Stomach (tissue), 9 donors: ENCODE results near the gene COMMD1. TPM values are rescaled to one million over a fixed set of nuclear protein-coding genes. Genes with fewer than 3 reads are reported as not detected.

Experiments
- DNase-seq, 2 donors: peaks; one replicate each; pipeline versions ENCODE4 v3.0.0 to v3.0.0-alpha.2; 2013 to 2019
- H3K27ac ChIP-seq, 5 donors: fragments of 200-600 bp in 4 of 5; sonication (generic) in 4 of 5; one replicate each; pipeline ENCODE4 v1.5.1; 2013 to 2019; ENCODE audit warnings: mild to moderate bottlenecking in 1 of 5, moderate library complexity in 1 of 5
- H3K27me3 ChIP-seq, 3 donors: fragments of 200-600 bp; sonication (generic); one replicate each; pipeline ENCODE4 v1.5.1; 2017 to 2019; ENCODE audit warnings: mixed run types in 1 of 3
- H3K36me3 ChIP-seq, 4 donors: fragments of 200-600 bp; sonication (generic); 1 replicate in 3 of 4; 2 replicates in 1 of 4; pipeline ENCODE4 v1.5.1; 2016 to 2019
- H3K4me1 ChIP-seq, 4 donors: fragments of 200-600 bp; sonication (generic); one replicate each; pipeline ENCODE4 v1.5.1; 2016 to 2019
- H3K4me3 ChIP-seq, 4 donors: fragments of 200-600 bp; sonication (generic) in 3 of 4; one replicate each; pipeline ENCODE4 v1.5.1; 2016 to 2019; ENCODE audit warnings: mild to moderate bottlenecking in 1 of 4
- H3K9me3 ChIP-seq, 4 donors: fragments of 200-600 bp; sonication (generic); one replicate each; pipeline ENCODE4 v1.5.1; 2016 to 2019
- CTCF ChIP-seq, 7 experiments: fragments of 450-650 bp in 4 of 7; fragments of 200-600 bp in 3 of 7; sonication (generic) in 3 of 7; IDR thresholded peaks; one replicate each; pipeline ENCODE4 v1.5.1; 2016 to 2019; ENCODE audit warnings: antibody characterized with exemption in 7 of 7, control low read depth in 2 of 7, mild to moderate bottlenecking in 1 of 7
- EP300 ChIP-seq: sonication (generic); formaldehyde crosslinking; IDR thresholded peaks from one replicate; pipeline ENCODE4 v1.6.1; 2017; ENCODE audit warnings: antibody characterized with exemption
- POLR2A ChIP-seq, 4 donors: fragments of 450-650 bp; IDR thresholded peaks; one replicate each; pipeline ENCODE4 v1.6.1; 2016; ENCODE audit warnings: antibody characterized with exemption in 4 of 4, control low read depth in 2 of 4, mild to moderate bottlenecking in 1 of 4, moderate library complexity in 1 of 4
- POLR2AphosphoS5 ChIP-seq, 3 donors: sonication (generic); formaldehyde crosslinking; IDR thresholded peaks; one replicate each; pipeline ENCODE4 v1.6.1; 2016; ENCODE audit warnings: antibody characterized with exemption in 3 of 3
- WGBS, 5 donors: extraction: QIAGEN DNeasy Blood & Tissue Kit in 3 of 5; methylation state at CpG; one replicate each; pipeline versions ENCODE4 v1.1.5 to v1.1.7; 2013 to 2018; 5-methylcytosine and 5-hydroxymethylcytosine counted together
- intact Hi-C: fragments of 100-400 bp; cut with DNase I; formaldehyde crosslinking; loops from one replicate; pipeline ENCODE4 v1.15.1; 2023; ENCODE audit warnings: low total_unique reads
- polyA plus RNA-seq, 3 donors: library from polyadenylated mRNA; stranded (reverse); fragments of 200-250 nt; gene quantifications; one replicate each; pipeline ENCODE4 v1.2.3, GENCODE V29; 2013
- total RNA-seq, 5 donors: library from RNA; depleted of rRNA; stranded (reverse); fragments of >200 nt; gene quantifications; one replicate each; pipeline versions ENCODE4 v1.1.0 to v1.2.3, GENCODE V29; 2014 to 2016
- donor health status: healthy with polysubstance abuse.
- donor health status: Bipolar disorder and iron deficiency.
- donor health status: healthy.

Gene COMMD1
- total and polyA plus RNA-seq, 8 donors = 12.1 to 155 (median 47.4) TPM

GRCh38 chr2:61900281-61900680 is 5.2 kb upstream of the COMMD1 start:
- no peak overlapping the region for H3K4me3 ChIP-seq
- no peak overlapping the region for H3K27ac ChIP-seq
- intact Hi-C loops = no loop called here
- H3K4me1 ChIP-seq = peaks cover 0 to 7% (median 5%) of the 10 kb centered on the region in 4 donors
- no peaks in the 10 kb centered on the region for H3K27me3 ChIP-seq
- no peak for TF ChIP-seq POLR2AphosphoS5 (IDR thresholded peaks at IDR 0.05)
- no peak for TF ChIP-seq CTCF (IDR thresholded peaks at IDR 0.05)
- TF ChIP-seq POLR2A (IDR thresholded peaks at IDR 0.05) = no peak
- no peak for TF ChIP-seq EP300
- no peaks in the 10 kb centered on the region for H3K36me3 ChIP-seq
- no peaks in the 10 kb centered on the region for H3K9me3 ChIP-seq
- DNase-seq = no peak
- 46 to 68% (median 56%) methylated on average over 1 of the region's 1 CpG for WGBS, 5 donors

DNA sequence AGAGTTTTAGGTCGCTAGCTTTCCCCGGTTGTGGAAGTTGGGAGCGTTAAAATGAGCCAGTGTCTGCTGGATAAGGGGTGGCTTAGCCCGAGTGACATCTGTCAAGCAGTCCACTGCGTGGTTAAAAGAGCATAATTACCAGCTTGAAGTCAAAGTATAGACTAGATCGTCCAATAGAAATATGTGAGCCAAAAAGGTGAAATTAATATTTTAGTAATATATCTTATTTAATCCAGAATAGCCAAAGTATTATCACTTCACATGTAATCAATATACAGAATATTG is 654 bp downstream of the COMMD1 start:
- TF ChIP-seq CTCF (IDR thresholded peaks at IDR 0.05) (no peak), POLR2AphosphoS5 (IDR thresholded peaks at IDR 0.05) (no peak), EP300 (no peak), POLR2A (IDR thresholded peaks at IDR 0.05) (no peak)
- DNase-seq = no peak
- WGBS, 5 donors = 0 to 3% (median 2%) methylated on average over 6 of the region's 6 CpGs
- peaks cover 11 to 52% (median 40%) of the 10 kb centered on the region in 4 donors for H3K4me1 ChIP-seq
- H3K27ac ChIP-seq = peak overlapping the region; percentile 69 to 86 (median 82)
- H3K36me3 ChIP-seq = no peaks in the 10 kb centered on the region
- H3K4me3 ChIP-seq = peak overlapping the region; percentile 73 to 95 (median 84)
- H3K9me3 ChIP-seq = no peaks in the 10 kb centered on the region
- H3K27me3 ChIP-seq = no peaks in the 10 kb centered on the region
- intact Hi-C loops = no loop called here

DNA sequence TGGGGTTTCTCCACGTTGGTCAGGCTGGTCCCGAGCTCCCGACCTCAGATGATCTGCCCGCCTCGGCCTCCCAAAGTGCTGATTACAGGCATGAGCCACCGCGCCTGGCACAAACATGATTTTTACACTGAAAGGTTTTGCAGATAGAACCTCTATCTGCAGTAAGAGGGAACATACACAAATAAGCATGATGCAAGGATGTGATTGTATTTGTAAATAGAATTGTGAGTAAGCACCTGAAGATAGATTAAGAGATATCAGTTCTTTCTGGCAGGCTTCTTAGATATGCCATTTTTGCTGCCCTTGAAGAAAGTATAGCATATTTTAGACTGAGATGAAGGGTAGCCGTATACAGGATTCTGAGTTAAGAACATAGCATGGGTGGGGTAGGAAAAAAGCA is 3.6 kb downstream of the COMMD1 start:
- intact Hi-C loops = no loop called here
- Histone ChIP-seq H3K9me3 (no peaks in the 10 kb centered on the region), H3K27me3 (no peaks in the 10 kb centered on the region), H3K36me3 (no peaks in the 10 kb centered on the region), H3K4me1 (peaks cover 11 to 58% (median 42%) of the 10 kb centered on the region in 4 donors), H3K27ac (no peak overlapping the region), H3K4me3 (no peak overlapping the region)
- no peak for DNase-seq
- TF ChIP-seq CTCF (IDR thresholded peaks at IDR 0.05) (no peak), POLR2A (IDR thresholded peaks at IDR 0.05) (no peak), POLR2AphosphoS5 (IDR thresholded peaks at IDR 0.05) (no peak), EP300 (no peak)
- WGBS, 5 donors = 79 to 88% (median 85%) methylated on average over 8 of the region's 8 CpGs

GRCh38 chr2:61910603-61911002 is 5.1 kb downstream of the COMMD1 start:
- intact Hi-C loops = no loop called here
- Histone ChIP-seq H3K36me3 (peaks cover 0 to under 1% (median under 1%) of the 10 kb centered on the region in 4 donors), H3K4me3 (no peak overlapping the region), H3K27me3 (no peaks in the 10 kb centered on the region), H3K27ac (no peak overlapping the region), H3K9me3 (no peaks in the 10 kb centered on the region), H3K4me1 (peaks cover 11 to 51% (median 35%) of the 10 kb centered on the region in 4 donors)
- TF ChIP-seq CTCF (IDR thresholded peaks at IDR 0.05) (no peak), POLR2A (IDR thresholded peaks at IDR 0.05) (no peak), EP300 (no peak), POLR2AphosphoS5 (IDR thresholded peaks at IDR 0.05) (no peak)
- WGBS, 5 donors = 67 to 83% (median 79%) methylated on average over 9 of the region's 9 CpGs
- DNase-seq = no peak
